ENCODE results near the gene EBF4.

GRCh38 chr20:2697768-2698167, 5.2 kb downstream of the EBF4 start:
- TF ChIP-seq CTCF (IDR thresholded peaks at IDR 0.05) (no peak), NR2C2 (CRISPR knock-in tag; IDR thresholded peaks at IDR 0.05) (no peak), CREB1 (CRISPR knock-in tag; IDR thresholded peaks at IDR 0.05) (no peak), NR3C1 (CRISPR knock-in tag; conservative IDR thresholded peaks at IDR 0.05; ENCODE audit: low read depth) (no peak), NFYB (CRISPR knock-in tag; conservative IDR thresholded peaks at IDR 0.05; ENCODE audit: low read depth) (no peak), USF2 (CRISPR knock-in tag; IDR thresholded peaks at IDR 0.05) (no peak), PREB (CRISPR knock-in tag; IDR thresholded peaks at IDR 0.05; ENCODE audit: borderline replicate concordance) (no peak), SP1 (CRISPR knock-in tag; conservative IDR thresholded peaks at IDR 0.05) (no peak), PRDM15 (CRISPR knock-in tag; IDR thresholded peaks at IDR 0.05) (no peak), FOXP1 (CRISPR knock-in tag; IDR thresholded peaks at IDR 0.05; ENCODE audit: borderline replicate concordance) (no peak), TEAD4 (CRISPR knock-in tag; IDR thresholded peaks at IDR 0.05) (no peak)
